Stimulated activated CD4-positive, alpha-beta T cell treated with anti-CD3 and anti-CD28 coated beads, Interleukin-15, amount 100 ng/mL, for 48 hours (primary cell): Measurements from ENCODE around the gene TRIB2.
A peak's percentile ranks its signal among the peaks of the same experiment; 100 is the strongest.

Source experiments
- DNase-seq, 2 donors: peaks; one replicate each; pipeline ENCODE4 v3.0.0-alpha.2; 2020; ENCODE audit warnings: low read depth in 2 of 2

The TRIB2 gene

GRCh38 chr2:12720754-12721378, 4.1 kb downstream of the TRIB2 start:
- DNase-seq, result no peak

GRCh38 chr2:12721566-12722446, 5.1 kb downstream of the TRIB2 start:
- DNase-seq, result no peak

GRCh38 chr2:12722447-12723316, 5.9 kb downstream of the TRIB2 start:
- no peak for DNase-seq

GRCh38 chr2:12723736-12724463, 7.2 kb downstream of the TRIB2 start:
- no peak for DNase-seq

- DNase-seq, result no peak
Observed at GRCh38 chr2:12725233-12726187, 8.8 kb downstream of the TRIB2 start.

- DNase-seq, result no peak
Observed at GRCh38 chr2:12726271-12726670, 9.5 kb downstream of the TRIB2 start.

GRCh38 chr2:12727065-12727464, 10.3 kb downstream of the TRIB2 start:
- no peak for DNase-seq

- no peak for DNase-seq
Observed at GRCh38 chr2:12727641-12728040, 10.9 kb downstream of the TRIB2 start.

GRCh38 chr2:12728221-12728777, 11.6 kb downstream of the TRIB2 start:
- peak; percentile 19 to 42 for DNase-seq

GRCh38 chr2:12730265-12730664, 13.5 kb downstream of the TRIB2 start:
- no peak for DNase-seq

- DNase-seq, result no peak
Observed at GRCh38 chr2:12731701-12732280, 15.1 kb downstream of the TRIB2 start.

GRCh38 chr2:12732651-12733050, 15.9 kb downstream of the TRIB2 start:
- no peak for DNase-seq

GRCh38 chr2:12733846-12734245, 17.1 kb downstream of the TRIB2 start:
- no peak for DNase-seq

- no peak for DNase-seq
Observed at GRCh38 chr2:12734914-12735654, 18.3 kb downstream of the TRIB2 start.

- no peak for DNase-seq
Observed at GRCh38 chr2:12737297-12737696, 20.6 kb downstream of the TRIB2 start.

GRCh38 chr2:12737738-12738485, 21.2 kb downstream of the TRIB2 start:
- no peak for DNase-seq

- DNase-seq, result no peak
Observed at GRCh38 chr2:12739721-12740254, 23.1 kb downstream of the TRIB2 start.

- no peak for DNase-seq
Observed at GRCh38 chr2:12741380-12741779, 24.6 kb downstream of the TRIB2 start.
